Measurements from ENCODE around the gene EIF4G2. TPM values are rescaled to one million over a fixed set of nuclear protein-coding genes. Genes with fewer than 3 reads are reported as not detected.
"Not testable (repeated sequence)": the region's sequence is repeated elsewhere in the genome, so short reads cannot be mapped to it uniquely, and the experiment has no call there.

Gene EIF4G2
- total and polyA plus RNA-seq, 7 donors: 301 to 581 (median 425) TPM

DNA sequence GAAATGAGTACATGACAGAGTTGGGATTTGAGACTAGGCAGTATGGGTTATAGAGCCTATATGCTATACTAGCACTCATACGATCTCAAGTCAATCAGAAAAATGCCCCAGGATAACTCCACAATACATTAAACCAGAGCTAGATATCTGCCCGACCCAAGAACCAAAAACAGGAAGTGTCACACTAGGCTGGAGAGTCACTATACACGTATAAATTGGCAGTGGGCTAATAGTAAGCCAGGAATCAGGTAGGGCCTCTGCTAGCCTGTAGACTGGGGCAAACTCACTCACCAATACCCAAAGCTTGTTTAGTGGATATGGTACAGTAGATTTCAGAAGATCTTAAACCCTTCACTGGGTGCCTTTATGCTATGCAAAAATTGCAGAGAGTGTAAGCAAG lies 16.2 kb upstream of the EIF4G2 start:
- no peak overlapping the region for H3K4me3 ChIP-seq
- 64 to 73% methylated on average over 3 of the region's 3 CpGs for WGBS, 2 donors
- no peaks in the 10 kb centered on the region for H3K9me3 ChIP-seq
- TF ChIP-seq POLR2A (IDR thresholded peaks at IDR 0.05): no peak
- no peak for TF ChIP-seq POLR2AphosphoS5 (IDR thresholded peaks at IDR 0.05)
- TF ChIP-seq, protein P1, sequence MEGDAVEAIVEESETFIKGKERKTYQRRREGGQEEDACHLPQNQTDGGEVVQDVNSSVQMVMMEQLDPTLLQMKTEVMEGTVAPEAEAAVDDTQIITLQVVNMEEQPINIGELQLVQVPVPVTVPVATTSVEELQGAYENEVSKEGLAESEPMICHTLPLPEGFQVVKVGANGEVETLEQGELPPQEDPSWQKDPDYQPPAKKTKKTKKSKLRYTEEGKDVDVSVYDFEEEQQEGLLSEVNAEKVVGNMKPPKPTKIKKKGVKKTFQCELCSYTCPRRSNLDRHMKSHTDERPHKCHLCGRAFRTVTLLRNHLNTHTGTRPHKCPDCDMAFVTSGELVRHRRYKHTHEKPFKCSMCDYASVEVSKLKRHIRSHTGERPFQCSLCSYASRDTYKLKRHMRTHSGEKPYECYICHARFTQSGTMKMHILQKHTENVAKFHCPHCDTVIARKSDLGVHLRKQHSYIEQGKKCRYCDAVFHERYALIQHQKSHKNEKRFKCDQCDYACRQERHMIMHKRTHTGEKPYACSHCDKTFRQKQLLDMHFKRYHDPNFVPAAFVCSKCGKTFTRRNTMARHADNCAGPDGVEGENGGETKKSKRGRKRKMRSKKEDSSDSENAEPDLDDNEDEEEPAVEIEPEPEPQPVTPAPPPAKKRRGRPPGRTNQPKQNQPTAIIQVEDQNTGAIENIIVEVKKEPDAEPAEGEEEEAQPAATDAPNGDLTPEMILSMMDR (IDR thresholded peaks at IDR 0.05): no peak
- no peak for TF ChIP-seq EP300 (IDR thresholded peaks at IDR 0.05)
- no peaks in the 10 kb centered on the region for H3K27me3 ChIP-seq
- H3K4me1 ChIP-seq: no peaks in the 10 kb centered on the region
- intact Hi-C loops (cut with DNase I): no loop called here
- no peak overlapping the region for H3K27ac ChIP-seq
- no peaks in the 10 kb centered on the region for H3K36me3 ChIP-seq
- DNase-seq: no peak

DNA sequence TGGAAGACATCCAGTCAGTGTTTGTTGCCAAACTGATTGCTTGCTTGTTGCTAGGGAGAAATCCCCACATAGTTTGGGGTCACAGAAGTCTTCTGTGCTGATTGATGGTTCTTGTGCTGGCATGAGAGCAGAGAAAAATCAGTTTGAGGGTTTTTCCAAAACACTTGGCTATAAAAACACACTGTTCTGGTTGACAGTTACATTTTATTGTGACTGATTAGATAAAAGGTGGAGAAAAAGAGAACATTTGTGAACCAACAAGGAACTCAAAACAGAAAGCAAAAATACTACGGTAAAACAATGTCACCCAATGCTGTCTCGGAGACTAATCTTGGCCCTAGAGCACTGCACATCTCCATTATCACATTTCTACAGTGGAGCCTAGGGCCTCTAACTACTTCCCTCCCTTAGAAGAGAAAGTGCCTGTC lies 14.4 kb upstream of the EIF4G2 start:
- H3K4me1 ChIP-seq: peaks cover 0 to 6% (median 3%) of the 10 kb centered on the region in 4 donors
- no peaks in the 10 kb centered on the region for H3K36me3 ChIP-seq
- H3K27ac ChIP-seq: peak overlapping the region in 1 of 4 donors; percentile 30
- no peak overlapping the region for H3K4me3 ChIP-seq
- intact Hi-C loops (cut with DNase I): no loop called here
- no peak for TF ChIP-seq POLR2AphosphoS5 (IDR thresholded peaks at IDR 0.05)
- 23 to 39% methylated on average over 2 of the region's 2 CpGs for WGBS, 2 donors
- DNase-seq: no peak
- no peaks in the 10 kb centered on the region for H3K27me3 ChIP-seq
- H3K9me3 ChIP-seq: no peaks in the 10 kb centered on the region

DNA sequence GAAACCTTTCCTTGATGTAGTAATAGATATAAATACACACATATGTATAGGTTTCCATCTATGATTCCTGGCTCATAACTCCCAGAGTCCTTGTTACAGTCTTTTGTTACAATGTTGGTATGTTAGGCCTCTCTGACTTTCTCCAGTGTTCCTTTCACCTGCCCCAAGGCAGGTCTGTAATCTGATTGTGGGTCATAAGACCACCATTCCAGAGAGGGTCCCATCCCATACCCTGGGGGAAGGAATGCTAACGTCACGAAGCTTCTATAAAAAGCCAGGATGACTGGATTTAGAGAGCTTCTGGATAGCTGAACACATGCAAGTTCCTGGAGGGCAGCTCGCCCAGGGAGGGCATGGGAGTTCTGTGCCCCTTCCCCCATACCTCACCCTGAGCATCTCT lies 13.8 kb upstream of the EIF4G2 start:
- WGBS, 2 donors: 85 to 91% methylated on average over 3 of the region's 3 CpGs
- DNase-seq; H3K4me1 ChIP-seq; H3K36me3 ChIP-seq; H3K27me3 ChIP-seq; H3K4me3 ChIP-seq; H3K27ac ChIP-seq; intact Hi-C loops (cut with DNase I); H3K9me3 ChIP-seq: not testable (repeated sequence)

DNA sequence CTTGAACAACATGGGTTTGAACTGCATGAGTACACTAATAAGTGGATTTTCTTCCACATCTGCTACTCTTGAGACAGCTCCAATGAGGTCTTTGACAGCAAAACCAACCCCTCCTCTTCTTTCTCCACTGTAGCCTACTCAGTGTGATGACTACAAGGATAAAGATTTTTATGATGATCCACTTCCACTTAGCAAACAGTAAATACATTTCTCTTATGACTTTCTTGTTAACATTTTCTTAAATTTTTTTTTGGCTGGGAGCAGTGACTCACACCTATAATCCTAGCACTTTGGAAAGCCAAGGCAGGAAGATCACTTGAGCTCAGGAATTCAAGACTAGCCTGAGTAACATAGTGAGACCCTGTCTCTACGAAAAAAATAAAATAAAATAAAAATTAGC lies 9.9 kb upstream of the EIF4G2 start:
- intact Hi-C loops (cut with DNase I): no loop called here
- DNase-seq: no peak
- Histone ChIP-seq H3K4me3 (no peak overlapping the region), H3K27me3 (no peaks in the 10 kb centered on the region), H3K27ac (peak overlapping the region in 1 of 4 donors; percentile 20), H3K36me3 (no peaks in the 10 kb centered on the region), H3K4me1 (peaks cover 0 to 9% (median 3%) of the 10 kb centered on the region in 4 donors), H3K9me3 (no peaks in the 10 kb centered on the region)
- 88 to 91% methylated on average over 1 of the region's 1 CpG for WGBS, 2 donors
- TF ChIP-seq, protein P1 (IDR thresholded peaks at IDR 0.05): no peak
- TF ChIP-seq POLR2A (IDR thresholded peaks at IDR 0.05): no peak
- TF ChIP-seq EP300 (IDR thresholded peaks at IDR 0.05): no peak
- TF ChIP-seq POLR2AphosphoS5 (IDR thresholded peaks at IDR 0.05): no peak

DNA sequence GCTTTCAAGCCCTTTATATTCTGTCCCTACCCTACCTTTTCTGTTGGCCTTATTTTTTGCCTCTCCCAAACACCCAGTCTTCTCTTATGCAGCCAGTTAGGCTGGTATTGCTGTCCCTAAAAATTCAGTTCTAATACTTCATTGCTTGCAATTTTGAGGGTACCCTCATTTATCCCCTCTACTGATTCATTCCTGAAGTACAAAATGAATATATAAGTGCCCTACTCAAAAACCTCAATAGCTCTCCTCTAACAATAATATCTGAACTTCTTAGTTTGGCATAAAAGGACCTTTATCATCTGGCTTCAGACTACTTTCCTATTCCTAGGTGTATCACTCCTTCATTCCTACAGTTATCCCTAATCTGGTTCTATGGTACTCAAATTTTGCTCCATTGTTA lies 5.2 kb upstream of the EIF4G2 start:
- H3K27ac ChIP-seq: no peak overlapping the region
- no peak for TF ChIP-seq EP300 (IDR thresholded peaks at IDR 0.05)
- TF ChIP-seq, protein P1 (IDR thresholded peaks at IDR 0.05): no peak
- TF ChIP-seq POLR2A (IDR thresholded peaks at IDR 0.05): no peak
- TF ChIP-seq POLR2AphosphoS5 (IDR thresholded peaks at IDR 0.05): no peak
- H3K36me3 ChIP-seq: no peaks in the 10 kb centered on the region
- peaks cover 0 to 16% (median 7%) of the 10 kb centered on the region in 4 donors for H3K4me1 ChIP-seq
- intact Hi-C loops (cut with DNase I): no loop called here
- DNase-seq: no peak
- H3K27me3 ChIP-seq: no peaks in the 10 kb centered on the region
- H3K4me3 ChIP-seq: no peak overlapping the region
- H3K9me3 ChIP-seq: no peaks in the 10 kb centered on the region
